GM21447 (cell line): ENCODE results near the gene CD86.
"Not testable (repeated sequence)": the region's sequence is repeated elsewhere in the genome, so short reads cannot be mapped to it uniquely, and the experiment has no call there.

Source experiments
- ATAC-seq: cut with Tn5 transposase; IDR thresholded peaks from one replicate; pipeline ENCODE4 v1.9.1; 2021; ENCODE audit not compliant: unreplicated experiment

CD86 gene

GRCh38 chr3:122146466-122146865, 91.3 kb downstream of the CD86 start:
- peak; percentile 87 for ATAC-seq

GRCh38 chr3:122148941-122149627, 93.9 kb downstream of the CD86 start:
- no peak for ATAC-seq

GRCh38 chr3:122151480-122151879, 96.3 kb downstream of the CD86 start:
- ATAC-seq = no peak

DNA sequence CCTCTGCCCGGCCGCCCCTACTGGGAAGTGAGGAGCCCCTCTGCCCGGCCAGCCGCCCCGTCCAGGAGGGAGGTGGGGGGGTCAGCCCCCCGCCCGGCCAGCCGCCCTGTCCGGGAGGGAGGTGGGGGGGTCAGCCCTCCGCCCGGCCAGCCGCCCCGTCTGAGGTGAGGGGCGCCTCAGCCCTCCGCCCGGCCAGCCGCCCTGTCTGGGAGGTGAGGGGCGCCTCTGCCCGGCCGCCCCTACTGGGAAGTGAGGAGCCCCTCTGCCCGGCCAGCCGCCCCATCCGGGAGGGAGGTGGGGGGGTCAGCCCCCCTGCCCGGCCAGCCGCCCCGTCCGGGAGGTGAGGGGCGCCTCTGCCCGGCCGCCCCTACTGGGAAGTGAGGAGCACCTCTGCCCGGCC, 109.8 kb downstream of the CD86 start:
- not testable (repeated sequence) for ATAC-seq

- ATAC-seq = no peak
Measured at GRCh38 chr3:122167630-122168029, 112.5 kb downstream of the CD86 start.

DNA sequence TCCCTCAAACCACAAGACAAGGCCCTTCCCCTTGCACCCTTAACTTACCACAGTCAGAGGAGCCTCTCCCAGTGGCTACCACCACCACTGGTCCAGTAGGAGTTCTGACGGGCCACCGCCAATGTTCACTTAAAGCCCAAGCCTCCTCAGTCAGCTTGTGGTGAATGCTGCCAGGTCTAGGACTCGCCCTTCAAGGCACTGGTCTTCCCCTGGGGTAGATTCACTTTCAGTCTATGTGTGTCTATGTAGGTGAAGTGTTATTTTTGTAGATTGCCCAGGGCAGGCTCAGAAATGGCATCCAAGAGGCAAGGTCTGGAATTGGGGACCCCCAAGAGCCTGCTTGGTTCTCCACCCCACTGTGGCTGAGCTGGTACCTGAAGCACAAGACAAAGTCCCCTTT, 112.9 kb downstream of the CD86 start:
- ATAC-seq = no peak

GRCh38 chr3:122169911-122170310, 114.7 kb downstream of the CD86 start:
- no peak for ATAC-seq
